Peyer's patch (tissue), 4 donors: ENCODE data around the gene DSN1.

ENCODE experiments used
- POLR2A ChIP-seq, 2 donors: fragments of 450-650 bp; IDR thresholded peaks; one replicate each; pipeline ENCODE4 v1.5.1; 2017; ENCODE audit warnings: antibody characterized with exemption in 2 of 2, mild to moderate bottlenecking in 2 of 2, moderate library complexity in 2 of 2
- TF ChIP-seq, protein P1 (sequence below), 6 experiments: fragments of 450-650 bp in 4 of 6; fragments of 200-600 bp in 2 of 6; sonication (generic) in 1 of 6; IDR thresholded peaks; one replicate each; pipeline ENCODE4 v1.5.1; 2017 to 2019; ENCODE audit warnings: antibody characterized with exemption in 6 of 6, mild to moderate bottlenecking in 3 of 6, moderate library complexity in 1 of 6

DNA sequence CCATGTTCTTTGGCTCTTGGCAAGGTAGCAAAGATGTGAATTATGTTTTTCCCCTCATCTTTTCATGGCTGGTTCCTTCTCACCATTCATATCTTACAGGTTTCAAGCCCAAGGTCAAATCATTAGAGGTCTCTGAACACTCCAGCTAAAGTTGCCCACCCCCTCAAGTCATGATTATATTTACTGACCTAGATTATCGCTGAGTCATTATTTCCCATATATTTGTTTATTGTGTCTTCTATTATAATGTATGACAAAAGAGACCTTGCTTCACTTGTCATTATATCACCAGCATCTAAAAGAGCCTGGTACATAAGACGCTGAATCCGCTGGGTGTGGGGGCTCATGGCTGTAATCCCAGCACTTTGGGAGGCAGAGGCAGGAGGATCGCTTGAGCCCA is 12.4 kb downstream of the DSN1 start:
- TF ChIP-seq, protein P1, sequence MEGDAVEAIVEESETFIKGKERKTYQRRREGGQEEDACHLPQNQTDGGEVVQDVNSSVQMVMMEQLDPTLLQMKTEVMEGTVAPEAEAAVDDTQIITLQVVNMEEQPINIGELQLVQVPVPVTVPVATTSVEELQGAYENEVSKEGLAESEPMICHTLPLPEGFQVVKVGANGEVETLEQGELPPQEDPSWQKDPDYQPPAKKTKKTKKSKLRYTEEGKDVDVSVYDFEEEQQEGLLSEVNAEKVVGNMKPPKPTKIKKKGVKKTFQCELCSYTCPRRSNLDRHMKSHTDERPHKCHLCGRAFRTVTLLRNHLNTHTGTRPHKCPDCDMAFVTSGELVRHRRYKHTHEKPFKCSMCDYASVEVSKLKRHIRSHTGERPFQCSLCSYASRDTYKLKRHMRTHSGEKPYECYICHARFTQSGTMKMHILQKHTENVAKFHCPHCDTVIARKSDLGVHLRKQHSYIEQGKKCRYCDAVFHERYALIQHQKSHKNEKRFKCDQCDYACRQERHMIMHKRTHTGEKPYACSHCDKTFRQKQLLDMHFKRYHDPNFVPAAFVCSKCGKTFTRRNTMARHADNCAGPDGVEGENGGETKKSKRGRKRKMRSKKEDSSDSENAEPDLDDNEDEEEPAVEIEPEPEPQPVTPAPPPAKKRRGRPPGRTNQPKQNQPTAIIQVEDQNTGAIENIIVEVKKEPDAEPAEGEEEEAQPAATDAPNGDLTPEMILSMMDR (IDR thresholded peaks at IDR 0.05) = no peak
- TF ChIP-seq POLR2A (IDR thresholded peaks at IDR 0.05) = no peak
